ENCODE results near the gene CACNA1D.

CACNA1D gene

DNA sequence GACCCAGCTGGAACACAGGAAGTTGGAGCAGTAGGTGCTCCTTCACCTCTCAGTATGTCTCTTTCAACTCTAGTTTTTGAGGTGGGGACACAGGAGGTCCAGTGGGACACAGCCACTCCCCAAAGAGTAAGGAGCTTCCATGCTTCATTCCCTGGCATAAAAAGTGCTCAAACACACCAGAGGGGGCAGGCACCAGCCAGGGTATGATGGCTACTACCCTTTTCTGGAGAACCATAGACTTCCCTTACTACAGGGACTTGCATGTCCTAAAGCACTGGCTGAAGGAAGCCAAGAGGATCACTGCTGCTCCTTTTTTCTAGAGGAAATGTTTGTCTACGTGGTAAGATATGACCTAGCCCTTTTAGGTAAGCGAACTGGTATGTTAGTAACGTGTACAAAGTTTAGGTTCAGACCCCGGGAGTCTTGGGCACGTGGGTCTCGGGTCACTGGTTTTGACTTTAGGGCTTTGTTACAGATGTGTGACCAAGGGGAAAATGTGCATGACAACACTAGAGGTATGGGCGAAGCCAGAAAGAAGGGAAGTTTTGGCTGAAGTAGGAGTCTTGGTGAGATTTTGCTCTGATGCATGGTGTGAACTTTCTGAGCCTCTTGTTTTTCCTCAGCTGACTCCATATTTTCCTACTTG is 363.8 kb downstream of the CACNA1D start:
- TF ChIP-seq FOXP2 (optimal IDR thresholded peaks at IDR 0.05; ENCODE audit: control extremely low read depth, extremely low read length, insufficient read depth) (no peak), EZH2 (IDR thresholded peaks at IDR 0.05) (no peak), POLR2AphosphoS5 (IDR thresholded peaks at IDR 0.05; ENCODE audit: borderline replicate concordance, low read depth, low read length) (no peak)

GRCh38 chr3:53859178-53859577 is 364.8 kb downstream of the CACNA1D start:
- no peak for DNase-seq (ENCODE audit: low read depth, low spot score)
- no peaks in the 10 kb centered on the region; the same call in 1 of the 2 replicates for H3K36me3 ChIP-seq (ENCODE audit: insufficient read depth, low read length)
- H3K4me3 ChIP-seq: no peak overlapping the region
- H3K9me3 ChIP-seq (ENCODE audit: low read depth, low read length): no peaks in the 10 kb centered on the region
- no peak overlapping the region for H3K27ac ChIP-seq
- TF ChIP-seq FOXP2 (optimal IDR thresholded peaks at IDR 0.05; ENCODE audit: control extremely low read depth, extremely low read length, insufficient read depth) (no peak), EZH2 (IDR thresholded peaks at IDR 0.05) (no peak), POLR2AphosphoS5 (IDR thresholded peaks at IDR 0.05; ENCODE audit: borderline replicate concordance, low read depth, low read length) (no peak)
- H3K9ac ChIP-seq (ENCODE audit: insufficient read length): no peak overlapping the region

More for the DNA sequence above, 363.8 kb downstream of the CACNA1D start:
- Histone ChIP-seq H3K9me3 (ENCODE audit: low read depth, low read length) (no peaks in the 10 kb centered on the region), H3K4me3 (no peak overlapping the region), H3K36me3 (ENCODE audit: insufficient read depth, low read length) (no peaks in the 10 kb centered on the region), H3K27ac (no peak overlapping the region), H3K9ac (ENCODE audit: insufficient read length) (no peak overlapping the region)
- DNase-seq (ENCODE audit: low read depth, low spot score): no peak

- no peaks in the 10 kb centered on the region; the same call in 1 of the 2 replicates for H3K36me3 ChIP-seq (ENCODE audit: insufficient read depth, low read length)
- no peaks in the 10 kb centered on the region for H3K9me3 ChIP-seq (ENCODE audit: low read depth, low read length)
Observed at GRCh38 chr3:53860196-53860595, 365.8 kb downstream of the CACNA1D start.

DNA sequence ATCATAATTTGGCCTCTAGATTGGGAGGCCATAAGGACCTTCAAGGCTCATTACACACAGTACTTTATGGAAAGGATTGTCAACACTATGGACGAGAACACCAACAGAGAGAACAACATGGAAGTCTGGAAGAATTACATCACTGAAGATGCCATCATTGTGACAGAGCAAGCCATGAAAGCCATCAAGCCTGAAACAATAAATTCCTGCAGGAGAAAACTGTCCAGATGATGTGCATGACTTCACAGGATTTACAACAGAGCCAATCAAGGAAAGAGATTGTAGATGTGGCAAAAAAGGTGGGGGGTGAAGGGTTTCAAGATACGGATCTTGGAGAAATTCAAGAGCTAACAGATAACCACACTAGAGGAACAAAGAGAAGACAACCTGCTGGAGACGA is 367.8 kb downstream of the CACNA1D start:
- no peak overlapping the region for H3K4me3 ChIP-seq
- H3K36me3 ChIP-seq (ENCODE audit: insufficient read depth, low read length): no peaks in the 10 kb centered on the region; the same call in 1 of the 2 replicates
- DNase-seq (ENCODE audit: low read depth, low spot score): no peak
- TF ChIP-seq EZH2 (IDR thresholded peaks at IDR 0.05): no peak
- TF ChIP-seq POLR2AphosphoS5 (IDR thresholded peaks at IDR 0.05; ENCODE audit: borderline replicate concordance, low read depth, low read length): no peak
- TF ChIP-seq FOXP2 (optimal IDR thresholded peaks at IDR 0.05; ENCODE audit: control extremely low read depth, extremely low read length, insufficient read depth): no peak
- H3K27ac ChIP-seq: no peak overlapping the region
- no peaks in the 10 kb centered on the region for H3K9me3 ChIP-seq (ENCODE audit: low read depth, low read length)
- H3K9ac ChIP-seq (ENCODE audit: insufficient read length): no peak overlapping the region

More at GRCh38 chr3:53860196-53860595, 365.8 kb downstream of the CACNA1D start:
- Histone ChIP-seq H3K4me3 (no peak overlapping the region), H3K9ac (ENCODE audit: insufficient read length) (no peak overlapping the region), H3K27ac (no peak overlapping the region)
- TF ChIP-seq EZH2 (IDR thresholded peaks at IDR 0.05) (no peak), POLR2AphosphoS5 (IDR thresholded peaks at IDR 0.05; ENCODE audit: borderline replicate concordance, low read depth, low read length) (no peak), FOXP2 (optimal IDR thresholded peaks at IDR 0.05; ENCODE audit: control extremely low read depth, extremely low read length, insufficient read depth) (no peak)
- no peak for DNase-seq (ENCODE audit: low read depth, low spot score)

GRCh38 chr3:53863145-53863544 is 368.7 kb downstream of the CACNA1D start:
- H3K9me3 ChIP-seq (ENCODE audit: low read depth, low read length): no peaks in the 10 kb centered on the region
- no peak overlapping the region for H3K27ac ChIP-seq
- H3K36me3 ChIP-seq (ENCODE audit: insufficient read depth, low read length): no peaks in the 10 kb centered on the region; the same call in 1 of the 2 replicates
- no peak overlapping the region for H3K9ac ChIP-seq (ENCODE audit: insufficient read length)
- no peak for DNase-seq (ENCODE audit: low read depth, low spot score)
- no peak for TF ChIP-seq POLR2AphosphoS5 (IDR thresholded peaks at IDR 0.05; ENCODE audit: borderline replicate concordance, low read depth, low read length)
- TF ChIP-seq FOXP2 (optimal IDR thresholded peaks at IDR 0.05; ENCODE audit: control extremely low read depth, extremely low read length, insufficient read depth): no peak
- TF ChIP-seq EZH2 (IDR thresholded peaks at IDR 0.05): no peak
- no peak overlapping the region for H3K4me3 ChIP-seq
